Neutrophil (primary cell): Measurements from ENCODE around the gene LFNG.

Source experiments
- H3K27ac ChIP-seq: fragments of 200-600 bp; sonication (generic); 2 replicates; pipeline ENCODE4 v1.5.1; 2016; ENCODE audit warnings: mild to moderate bottlenecking, moderate library complexity
- H3K27me3 ChIP-seq: fragments of 200-600 bp; sonication (generic); 2 replicates; pipeline ENCODE4 v1.6.0; 2016; ENCODE audit warnings: mild to moderate bottlenecking
- H3K36me3 ChIP-seq: fragments of 200-600 bp; sonication (generic); 2 replicates; pipeline ENCODE4 v1.5.1; 2017
- H3K4me1 ChIP-seq, 2 experiments: fragments of 200-600 bp in 1 of 2; sonication (generic) in 1 of 2; 1 replicate in 1 of 2; 2 replicates in 1 of 2; pipeline versions ENCODE4 v1.5.1 to v1.6.1; 2013 to 2016; ENCODE audit warnings: low read depth in 1 of 2, low read length in 1 of 2, mild to moderate bottlenecking in 1 of 2, moderate library complexity in 1 of 2; ENCODE audit not compliant: control insufficient read depth in 1 of 2, insufficient read depth in 1 of 2
- H3K4me3 ChIP-seq, 2 experiments: fragments of 200-600 bp in 1 of 2; sonication (generic) in 1 of 2; 1 replicate in 1 of 2; 2 replicates in 1 of 2; pipeline ENCODE4 v1.5.1; 2013 to 2016; ENCODE audit warnings: low read depth in 1 of 2, low read length in 1 of 2, mild to moderate bottlenecking in 1 of 2, moderate library complexity in 1 of 2
- H3K9me3 ChIP-seq: fragments of 200-600 bp; sonication (generic); 2 replicates; pipeline ENCODE4 v1.5.1; 2016
- CTCF ChIP-seq: fragments of 200-600 bp; sonication (generic); IDR thresholded peaks from 2 replicates; pipeline ENCODE4 v1.5.1; 2016; ENCODE audit warnings: antibody characterized with exemption

Gene LFNG

GRCh38 chr7:2487586-2488271, 31.8 kb upstream of the LFNG start:
- H3K4me1 ChIP-seq = no peaks in the 10 kb centered on the region
- no peak overlapping the region for H3K4me3 ChIP-seq
- H3K27ac ChIP-seq = no peak overlapping the region
- no peak for TF ChIP-seq CTCF
- H3K36me3 ChIP-seq = no peaks in the 10 kb centered on the region
- H3K9me3 ChIP-seq = no peaks in the 10 kb centered on the region
- peaks cover 7% of the 10 kb centered on the region for H3K27me3 ChIP-seq

- H3K36me3 ChIP-seq = no peaks in the 10 kb centered on the region
- no peaks in the 10 kb centered on the region for H3K9me3 ChIP-seq
- no peaks in the 10 kb centered on the region for H3K4me1 ChIP-seq
- no peak for TF ChIP-seq CTCF
- no peak overlapping the region for H3K4me3 ChIP-seq
- H3K27me3 ChIP-seq = peaks cover 12% of the 10 kb centered on the region
- no peak overlapping the region for H3K27ac ChIP-seq
Measured at GRCh38 chr7:2488272-2488645, 31.3 kb upstream of the LFNG start.

GRCh38 chr7:2488681-2489080, 30.9 kb upstream of the LFNG start:
- Histone ChIP-seq H3K4me3 (no peak overlapping the region), H3K9me3 (no peaks in the 10 kb centered on the region), H3K36me3 (no peaks in the 10 kb centered on the region), H3K27ac (no peak overlapping the region), H3K27me3 (peaks cover 16% of the 10 kb centered on the region), H3K4me1 (no peaks in the 10 kb centered on the region)
- no peak for TF ChIP-seq CTCF

- Histone ChIP-seq H3K27ac (no peak overlapping the region), H3K27me3 (peaks cover 28% of the 10 kb centered on the region), H3K4me1 (no peaks in the 10 kb centered on the region), H3K4me3 (no peak overlapping the region), H3K9me3 (no peaks in the 10 kb centered on the region), H3K36me3 (no peaks in the 10 kb centered on the region)
- no peak for TF ChIP-seq CTCF
Measured at GRCh38 chr7:2490181-2490651, 29.4 kb upstream of the LFNG start.

GRCh38 chr7:2492038-2492437, 27.5 kb upstream of the LFNG start:
- Histone ChIP-seq H3K9me3 (no peaks in the 10 kb centered on the region), H3K36me3 (no peaks in the 10 kb centered on the region), H3K4me3 (no peak overlapping the region), H3K27me3 (peaks cover 44% of the 10 kb centered on the region), H3K4me1 (no peaks in the 10 kb centered on the region), H3K27ac (no peak overlapping the region)
- TF ChIP-seq CTCF = no peak
